Measurements from ENCODE around the gene KLK14. TPM values are rescaled to one million over a fixed set of nuclear protein-coding genes. Genes with fewer than 3 reads are reported as not detected.

KLK14 gene
- total and polyA plus RNA-seq, 5 donors from 2014 or later = 0.35 TPM; not detected in 4

- H3K36me3 Mint-ChIP-seq = no peaks in the 10 kb centered on the region
- peaks cover 0 to 4% (median 0%) of the 10 kb centered on the region in 7 donors for H3K9me3 Mint-ChIP-seq
- H3K4me1 Mint-ChIP-seq = no peaks in the 10 kb centered on the region
- Histone ChIP-seq H3K4me3 (ENCODE audit: low read depth, low read length) (no peak within 1 kb of the TSS), H3K27me3 (ENCODE audit: control insufficient read depth, insufficient read depth, low read length) (no peaks in the 10 kb centered on the region), H3K36me3 (ENCODE audit: control insufficient read depth, insufficient read depth, low read length) (no peaks in the 10 kb centered on the region), H3K9me3 (ENCODE audit: control insufficient read depth in 2 of 2, low read length in 2 of 2) (no peaks in the 10 kb centered on the region), H3K4me1 (ENCODE audit: control insufficient read depth, insufficient read depth, low read length, poor library complexity, severe bottlenecking) (no peaks in the 10 kb centered on the region), H3K27ac (ENCODE audit: insufficient read depth, low read length, poor library complexity, severe bottlenecking) (no peak within 1 kb of the TSS)
- H3K27ac Mint-ChIP-seq = no peak within 1 kb of the TSS
- DNase-seq = no peak
- no peak for ATAC-seq (ENCODE audit: low read depth in 2 of 2)
- H3K27me3 Mint-ChIP-seq = peaks cover 15% of the 10 kb centered on the region
- H3K4me3 Mint-ChIP-seq = no peak within 1 kb of the TSS
These were observed 48.0 kb downstream of the KLK14 start, which contains the start of gene KLK12 for GRCh38 chr19:51034704-51035103. TSS of gene KLK12 (minus strand) at chr19:51035002. CDS start at chr19:51034621, 381 bp downstream.

DNA sequence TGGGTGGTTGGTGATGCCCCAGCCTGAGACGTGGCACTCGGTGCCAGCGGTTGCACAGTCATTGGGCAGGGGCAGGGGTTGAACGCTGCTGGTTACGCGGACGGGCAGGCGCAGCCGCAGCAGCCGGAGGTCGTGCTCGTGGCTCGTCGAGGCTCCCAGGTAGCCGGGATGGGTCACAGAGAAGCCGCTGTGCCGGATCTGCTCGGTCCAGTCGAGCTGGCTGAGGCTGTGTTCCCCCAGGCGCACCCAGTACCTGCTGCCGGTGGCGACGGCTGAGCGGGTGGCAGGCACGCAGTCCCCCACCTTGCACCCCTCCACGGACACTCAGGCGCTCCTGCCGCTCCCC is 50.8 kb downstream of the KLK14 start:
- no peak overlapping the region for H3K4me3 Mint-ChIP-seq
- H3K9me3 Mint-ChIP-seq = peaks cover 0 to 4% (median 0%) of the 10 kb centered on the region in 7 donors
- no peaks in the 10 kb centered on the region for H3K36me3 Mint-ChIP-seq
- ATAC-seq (ENCODE audit: low read depth in 2 of 2) = no peak
- Histone ChIP-seq H3K4me3 (ENCODE audit: low read depth, low read length) (no peak overlapping the region), H3K4me1 (ENCODE audit: control insufficient read depth, insufficient read depth, low read length, poor library complexity, severe bottlenecking) (no peaks in the 10 kb centered on the region), H3K27me3 (ENCODE audit: control insufficient read depth, insufficient read depth, low read length) (no peaks in the 10 kb centered on the region), H3K27ac (ENCODE audit: insufficient read depth, low read length, poor library complexity, severe bottlenecking) (no peak overlapping the region), H3K9me3 (ENCODE audit: control insufficient read depth in 2 of 2, low read length in 2 of 2) (no peaks in the 10 kb centered on the region), H3K36me3 (ENCODE audit: control insufficient read depth, insufficient read depth, low read length) (no peaks in the 10 kb centered on the region)
- peaks cover 0 to under 1% (median 0%) of the 10 kb centered on the region in 4 donors for H3K4me1 Mint-ChIP-seq
- peaks cover 27% of the 10 kb centered on the region for H3K27me3 Mint-ChIP-seq
- no peak for DNase-seq
- no peak overlapping the region for H3K27ac Mint-ChIP-seq

DNA sequence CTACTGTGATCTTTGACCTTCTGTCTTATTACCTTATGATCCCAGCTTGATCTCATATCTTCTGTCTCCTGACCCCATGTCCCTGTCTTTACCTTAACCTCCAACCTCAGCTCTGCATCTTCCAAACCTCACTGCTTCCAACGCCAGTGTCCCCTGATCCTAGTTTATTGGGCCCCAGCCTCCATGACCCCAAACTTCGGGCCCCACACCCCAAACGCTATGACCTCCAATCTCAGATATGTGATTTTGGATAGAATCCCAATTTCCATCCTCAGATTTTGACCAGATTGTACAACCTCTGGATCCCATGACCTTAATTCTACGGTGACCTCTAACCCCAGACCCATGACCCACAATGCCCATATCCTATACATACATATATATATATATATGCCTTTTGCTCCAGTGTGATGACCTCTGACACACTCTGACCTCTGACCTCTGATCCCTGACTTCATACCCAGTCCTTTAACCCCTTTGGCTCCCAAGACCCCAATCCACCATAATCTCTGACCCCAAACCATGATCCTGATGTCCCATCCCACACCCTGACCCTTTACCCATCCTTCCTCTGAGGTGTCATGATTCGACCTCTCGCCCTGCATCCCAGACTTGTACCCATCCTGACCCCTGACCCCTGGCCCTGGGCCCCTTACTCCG is 51.3 kb downstream of the KLK14 start:
- no peak for DNase-seq
- H3K4me3 ChIP-seq (ENCODE audit: low read depth, low read length) = no peak overlapping the region
- Mint-ChIP-seq H3K27me3 (peaks cover 26% of the 10 kb centered on the region), H3K4me1 (peaks cover 0 to 2% (median 0%) of the 10 kb centered on the region in 4 donors), H3K4me3 (no peak overlapping the region), H3K9me3 (peaks cover 0 to 4% (median 0%) of the 10 kb centered on the region in 7 donors), H3K27ac (peak overlapping the region in 1 of 3 donors; percentile 57), H3K36me3 (no peaks in the 10 kb centered on the region)
- H3K27me3 ChIP-seq (ENCODE audit: control insufficient read depth, insufficient read depth, low read length) = no peaks in the 10 kb centered on the region
- H3K9me3 ChIP-seq (ENCODE audit: control insufficient read depth in 2 of 2, low read length in 2 of 2) = no peaks in the 10 kb centered on the region
- H3K36me3 ChIP-seq (ENCODE audit: control insufficient read depth, insufficient read depth, low read length) = no peaks in the 10 kb centered on the region
- H3K4me1 ChIP-seq (ENCODE audit: control insufficient read depth, insufficient read depth, low read length, poor library complexity, severe bottlenecking) = no peaks in the 10 kb centered on the region
- no peak overlapping the region for H3K27ac ChIP-seq (ENCODE audit: insufficient read depth, low read length, poor library complexity, severe bottlenecking)
- no peak for ATAC-seq (ENCODE audit: low read depth in 2 of 2)

- no peak overlapping the region for H3K27ac ChIP-seq (ENCODE audit: insufficient read depth, low read length, poor library complexity, severe bottlenecking)
- peaks cover 0 to 2% (median 0%) of the 10 kb centered on the region in 4 donors for H3K4me1 Mint-ChIP-seq
- H3K4me3 Mint-ChIP-seq = no peak overlapping the region
- peaks cover 26% of the 10 kb centered on the region for H3K27me3 Mint-ChIP-seq
- no peaks in the 10 kb centered on the region for H3K9me3 ChIP-seq (ENCODE audit: control insufficient read depth in 2 of 2, low read length in 2 of 2)
- no peaks in the 10 kb centered on the region for H3K36me3 Mint-ChIP-seq
- no peaks in the 10 kb centered on the region for H3K4me1 ChIP-seq (ENCODE audit: control insufficient read depth, insufficient read depth, low read length, poor library complexity, severe bottlenecking)
- no peak overlapping the region for H3K27ac Mint-ChIP-seq
- no peak overlapping the region for H3K4me3 ChIP-seq (ENCODE audit: low read depth, low read length)
- DNase-seq (no peak), ATAC-seq (ENCODE audit: low read depth in 2 of 2) (no peak)
- peaks cover 0 to 3% (median 0%) of the 10 kb centered on the region in 7 donors for H3K9me3 Mint-ChIP-seq
- H3K36me3 ChIP-seq (ENCODE audit: control insufficient read depth, insufficient read depth, low read length) = no peaks in the 10 kb centered on the region
- no peaks in the 10 kb centered on the region for H3K27me3 ChIP-seq (ENCODE audit: control insufficient read depth, insufficient read depth, low read length)
These were observed 52.1 kb downstream of the KLK14 start for GRCh38 chr19:51030631-51031030.

DNA sequence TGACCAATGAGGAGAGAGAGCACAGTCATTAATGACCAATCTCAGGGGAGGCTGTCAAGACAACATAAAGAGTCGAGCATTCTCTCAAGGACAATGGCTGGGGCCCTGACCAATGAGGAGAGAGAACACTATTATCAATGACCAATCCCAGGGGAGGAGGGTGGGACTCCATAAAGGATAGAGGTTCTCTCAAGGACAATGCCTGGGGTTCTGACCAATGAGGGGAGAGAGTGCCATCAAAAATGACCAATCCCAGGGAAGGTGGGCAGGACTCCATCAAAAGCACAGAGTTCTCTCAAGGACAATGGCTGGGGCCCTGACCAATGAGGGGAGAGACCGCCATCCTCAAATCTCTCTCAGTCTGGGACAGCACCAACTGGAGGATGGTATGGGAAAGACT is 53.0 kb downstream of the KLK14 start:
- Histone ChIP-seq H3K9me3 (ENCODE audit: control insufficient read depth in 2 of 2, low read length in 2 of 2) (no peaks in the 10 kb centered on the region), H3K4me3 (ENCODE audit: low read depth, low read length) (no peak overlapping the region), H3K27me3 (ENCODE audit: control insufficient read depth, insufficient read depth, low read length) (no peaks in the 10 kb centered on the region), H3K27ac (ENCODE audit: insufficient read depth, low read length, poor library complexity, severe bottlenecking) (no peak overlapping the region), H3K36me3 (ENCODE audit: control insufficient read depth, insufficient read depth, low read length) (no peaks in the 10 kb centered on the region), H3K4me1 (ENCODE audit: control insufficient read depth, insufficient read depth, low read length, poor library complexity, severe bottlenecking) (no peaks in the 10 kb centered on the region)
- no peak for DNase-seq
- no peak for ATAC-seq (ENCODE audit: low read depth in 2 of 2)
- no peak overlapping the region for H3K4me3 Mint-ChIP-seq
- H3K36me3 Mint-ChIP-seq = no peaks in the 10 kb centered on the region
- no peak overlapping the region for H3K27ac Mint-ChIP-seq
- peaks cover 0 to 1% (median 0%) of the 10 kb centered on the region in 7 donors for H3K9me3 Mint-ChIP-seq
- peaks cover 0 to 2% (median 0%) of the 10 kb centered on the region in 4 donors for H3K4me1 Mint-ChIP-seq
- peaks cover 20% of the 10 kb centered on the region for H3K27me3 Mint-ChIP-seq

Other genes with a start within 250 kb of the KLK14 start
- not detected for gene KLK15, start 249.3 kb downstream of the KLK14 start, total RNA-seq
- not detected for gene KLK15, start 249.3 kb downstream of the KLK14 start, polyA plus RNA-seq
- not detected for gene KLK3, start 228.0 kb downstream of the KLK14 start, total RNA-seq
- gene KLK3, start 228.0 kb downstream of the KLK14 start, polyA plus RNA-seq = not detected
- not detected for gene KLK2, start 209.4 kb downstream of the KLK14 start, total RNA-seq
- gene KLK2, start 209.4 kb downstream of the KLK14 start, polyA plus RNA-seq = not detected
- not detected for gene KLK4, start 171.5 kb downstream of the KLK14 start, total RNA-seq
- not detected for gene KLK4, start 171.5 kb downstream of the KLK14 start, polyA plus RNA-seq
- not detected for gene KLK5, start 129.8 kb downstream of the KLK14 start, total RNA-seq
- gene KLK5, start 129.8 kb downstream of the KLK14 start, polyA plus RNA-seq = not detected
- gene KLK6, start 113.3 kb downstream of the KLK14 start, total RNA-seq = not detected
- not detected for gene KLK6, start 113.3 kb downstream of the KLK14 start, polyA plus RNA-seq
- gene KLK7, start 99.0 kb downstream of the KLK14 start, total RNA-seq = not detected
- not detected for gene KLK7, start 99.0 kb downstream of the KLK14 start, polyA plus RNA-seq
- not detected for gene KLK8, start 81.3 kb downstream of the KLK14 start, total RNA-seq
- not detected for gene KLK8, start 81.3 kb downstream of the KLK14 start, polyA plus RNA-seq
- not detected for gene KLK10, start 63.2 kb downstream of the KLK14 start, total RNA-seq
- gene KLK10, start 63.2 kb downstream of the KLK14 start, polyA plus RNA-seq = not detected
- gene KLK11, start 56.3 kb downstream of the KLK14 start, total RNA-seq = not detected
- not detected for gene KLK11, start 56.3 kb downstream of the KLK14 start, polyA plus RNA-seq
- not detected for gene KLK12, start 47.9 kb downstream of the KLK14 start, total RNA-seq
- gene KLK12, start 47.9 kb downstream of the KLK14 start, polyA plus RNA-seq = not detected
- gene KLK13, start 17.8 kb downstream of the KLK14 start, total RNA-seq = not detected
- gene KLK13, start 17.8 kb downstream of the KLK14 start, polyA plus RNA-seq = not detected
- 5.9 TPM for gene CTU1, start 25.5 kb upstream of the KLK14 start, total RNA-seq
- gene CTU1, start 25.5 kb upstream of the KLK14 start, polyA plus RNA-seq = 1 to 10 TPM; 3.4 to 8.0 (median 4.5) TPM
- 1.1 TPM for gene SIGLEC9, start 42.0 kb upstream of the KLK14 start, total RNA-seq
- under 1 TPM in 3 of 4 donors, not detected in 1; 0.33 to 0.52 (median 0.37) TPM for gene SIGLEC9, start 42.0 kb upstream of the KLK14 start, polyA plus RNA-seq
- not detected for gene SIGLEC7, start 59.4 kb upstream of the KLK14 start, total RNA-seq
- not detected for gene SIGLEC7, start 59.4 kb upstream of the KLK14 start, polyA plus RNA-seq
- gene CD33, start 142.2 kb upstream of the KLK14 start, total RNA-seq = 0.99 TPM
- 1 to 10 TPM in 1 of 4 donors, not detected in 3; 1.1 TPM for gene CD33, start 142.2 kb upstream of the KLK14 start, polyA plus RNA-seq
- not detected for gene SIGLECL1, start 168.2 kb upstream of the KLK14 start, total RNA-seq
- gene SIGLECL1, start 168.2 kb upstream of the KLK14 start, polyA plus RNA-seq = not detected
- not detected for gene IGLON5, start 228.8 kb upstream of the KLK14 start, total RNA-seq
- gene IGLON5, start 228.8 kb upstream of the KLK14 start, polyA plus RNA-seq = not detected